ENCODE data around the gene GNL1. TPM values are rescaled to one million over a fixed set of nuclear protein-coding genes. Genes with fewer than 3 reads are reported as not detected.

The GNL1 gene
- total and polyA plus RNA-seq, 10 of the 15 experiments (the other 5 are each of a cell fraction or from before 2014, with no cell fraction given): 0.18 to 64.5 (median 45.5) TPM

DNA sequence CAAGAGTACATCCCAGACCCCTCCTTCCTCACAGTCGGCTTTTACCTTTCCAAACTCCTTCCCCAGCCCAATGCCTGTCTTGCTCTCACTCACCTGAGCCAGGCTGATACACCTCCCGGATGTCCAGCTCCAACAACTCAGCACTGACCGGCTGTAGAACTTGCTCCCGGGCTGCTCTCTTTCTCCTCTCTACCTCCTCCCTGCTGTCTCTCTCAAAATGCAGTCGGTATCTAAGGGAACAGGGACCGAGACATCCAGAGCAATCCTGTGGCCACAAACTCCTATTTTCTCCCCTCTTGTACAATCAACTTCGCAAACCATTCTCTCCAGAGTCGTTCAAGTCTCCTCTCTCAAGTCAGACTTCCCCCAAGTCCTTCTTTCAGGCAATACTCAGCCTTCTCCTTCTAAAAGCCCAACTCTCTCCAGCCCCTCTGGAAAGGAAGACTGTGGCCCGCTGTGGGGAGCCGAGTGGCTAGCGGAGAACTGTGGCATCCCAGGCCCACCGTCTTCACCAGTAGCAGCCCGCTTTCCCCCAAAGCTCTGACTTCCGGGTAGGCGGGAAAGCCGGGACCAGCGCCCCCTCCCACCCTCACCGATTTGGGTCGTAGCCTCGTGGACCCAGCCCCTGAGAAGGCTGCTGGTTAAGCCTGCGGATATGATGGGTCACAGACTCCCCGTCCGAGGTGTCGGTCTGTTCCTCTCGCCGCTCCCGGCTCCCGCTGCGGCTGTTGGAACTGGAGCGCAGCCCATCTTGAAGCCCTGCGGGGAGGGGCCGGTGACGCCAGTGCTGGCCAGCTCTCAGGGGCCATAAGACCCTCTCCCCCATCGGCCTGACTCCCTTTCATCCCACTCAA, 1.1 kb downstream of the GNL1 start:
- Histone ChIP-seq H2AFZ (ENCODE audit: control insufficient read depth, low read depth, low read length) (peak overlapping the region; percentile 95), H3K4me3 (peak overlapping the region; percentile 86), H3K4me2 (ENCODE audit: control insufficient read depth, insufficient read depth) (peak overlapping the region; percentile 82), H3K9ac (ENCODE audit: control insufficient read depth, insufficient read depth, low read length) (peak overlapping the region; percentile 95), H3K27ac (ENCODE audit: control insufficient read depth, insufficient read depth) (peak overlapping the region; percentile 93), H4K20me1 (ENCODE audit: control insufficient read depth, insufficient read depth) (no peaks in the 10 kb centered on the region), H3K79me2 (ENCODE audit: control insufficient read depth, insufficient read depth, low read length) (peaks cover 27% of the 10 kb centered on the region), H3K27me3 (replicated peaks in 1 of 2; ENCODE audit: control insufficient read depth in 2 of 2, insufficient read depth in 2 of 2, low read length in 1 of 2) (no peaks in the 10 kb centered on the region), H3K4me1 (ENCODE audit: control insufficient read depth, insufficient read depth, low read length) (peaks cover 8% of the 10 kb centered on the region; the same call in 1 of the 2 replicates), H3K36me3 (ENCODE audit: control insufficient read depth in 2 of 2, insufficient read depth in 2 of 2, low read length in 1 of 2) (peaks cover 7 to 15% of the 10 kb centered on the region in 2 experiments; a peak in 3 of 4 replicates), H3K9me3 (replicated peaks; ENCODE audit: control insufficient read depth, insufficient read depth, low read length) (no peaks in the 10 kb centered on the region)
- FAIRE-seq (no peak), DNase-seq (ENCODE audit: low read depth, low spot score) (no peak), ATAC-seq (peak; percentile 5)
- in situ Hi-C loops (cut with MboI): no loop called here
- TF ChIP-seq BACH1 (IDR thresholded peaks at IDR 0.05; ENCODE audit: borderline replicate concordance): no peak
- 0 out of 4 replicates have a peak, but pooled peaks of 1 of the 2 experiments have one; percentile 5 for TF ChIP-seq EP300 (IDR thresholded peaks at IDR 0.05; ENCODE audit: borderline replicate concordance in 1 of 2, control insufficient read depth in 1 of 2, low read depth in 2 of 2, low read length in 2 of 2)
- ChIA-PET POLR2A (interaction anchor here (0.5 to 3.3 kb wide), 9 partner anchors 11 to 137 kb away, joined by 4 to 25 read pairs (median 5); partner anchors contain the start of gene ABCF1), CTCF (interaction anchor here (0.7 to 9.7 kb wide), 12 partner anchors 12 to 359 kb away, joined by 3 to 121 read pairs (median 3); partner anchors contain the start of gene VARS2), RAD21 (ENCODE audit: unreplicated experiment) (interaction anchor here (1.0 to 2.5 kb wide), 7 partner anchors 10 to 162 kb away, joined by 3 to 8 read pairs (median 4); partner anchors contain the start of genes ABCF1 and MDC1), SMC1A (ENCODE audit: uncharacterized antibody, unreplicated experiment) (interaction anchor here (1.5 to 2.8 kb wide), 4 partner anchors 10 to 43 kb away, joined by 3 to 16 read pairs (median 4); no protein-coding TSS in a partner anchor)
- intact Hi-C loops (cut with micrococcal nuclease; ENCODE audit: unreplicated experiment): loop anchor here (5.0 to 10.0 kb wide), 2 partner anchors 208 to 230 kb away; partner anchors contain the start of genes RPP21 and TRIM39
- BruUV-seq (replicated peaks): no TSS peak
- WGBS (ENCODE audit: insufficient coverage, insufficient replicate concordance, low lambda C conversion rate, missing lambda C conversion rate): 18% methylated on average over 34 of the region's 34 CpGs

DNA sequence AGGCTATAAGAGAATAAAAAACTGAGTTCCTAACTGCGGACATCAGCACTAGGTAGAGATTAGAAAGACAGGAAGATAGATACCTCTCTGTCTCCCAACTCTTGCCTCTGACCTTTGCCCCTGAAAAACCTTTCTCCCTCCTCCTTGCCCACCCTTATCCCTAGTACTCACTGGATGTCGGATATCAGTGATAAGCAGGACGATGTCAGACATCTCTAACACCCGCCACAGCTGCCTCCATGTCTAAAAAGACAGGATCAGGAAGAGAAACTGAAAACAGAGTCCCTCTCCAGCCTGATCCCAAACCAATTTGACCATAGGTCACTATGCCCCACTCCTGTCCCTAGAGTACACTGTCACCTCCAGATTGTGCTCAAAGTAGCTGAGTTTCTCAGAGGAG, 1.9 kb downstream of the GNL1 start:
- H3K27ac ChIP-seq (ENCODE audit: control insufficient read depth, insufficient read depth): no peak overlapping the region
- no peak overlapping the region for H3K4me3 ChIP-seq
- H4K20me1 ChIP-seq (ENCODE audit: control insufficient read depth, insufficient read depth): no peaks in the 10 kb centered on the region
- intact Hi-C loops (cut with micrococcal nuclease; ENCODE audit: unreplicated experiment) (loop anchor here (10.0 kb wide), 1 partner anchor 230 kb away; the partner anchor contains the start of gene TRIM39), in situ Hi-C loops (cut with MboI) (no loop called here)
- BruUV-seq (replicated peaks): no TSS peak
- H3K36me3 ChIP-seq (ENCODE audit: control insufficient read depth in 2 of 2, insufficient read depth in 2 of 2, low read length in 1 of 2): peaks cover 7 to 15% of the 10 kb centered on the region in 2 experiments; a peak in 3 of 4 replicates
- 81% methylated on average over 4 of the region's 4 CpGs for WGBS (ENCODE audit: insufficient coverage, insufficient replicate concordance, low lambda C conversion rate, missing lambda C conversion rate)
- CTCF ChIA-PET: interaction anchor here (0.7 to 9.7 kb wide), 8 partner anchors 11 to 360 kb away, joined by 3 to 121 read pairs (median 4); partner anchors contain the start of gene VARS2
- SMC1A ChIA-PET (ENCODE audit: uncharacterized antibody, unreplicated experiment): interaction anchor here (1.3 to 2.8 kb wide), 6 partner anchors 10 to 145 kb away, joined by 3 to 16 read pairs (median 4); no protein-coding TSS in a partner anchor
- FAIRE-seq: no peak
- peak overlapping the region; percentile 95; the same call in 1 of the 2 replicates for H3K9ac ChIP-seq (ENCODE audit: control insufficient read depth, insufficient read depth, low read length)
- peak overlapping the region; percentile 82 for H3K4me2 ChIP-seq (ENCODE audit: control insufficient read depth, insufficient read depth)
- H3K4me1 ChIP-seq (ENCODE audit: control insufficient read depth, insufficient read depth, low read length): peaks cover 8% of the 10 kb centered on the region; the same call in 1 of the 2 replicates
- H3K79me2 ChIP-seq (ENCODE audit: control insufficient read depth, insufficient read depth, low read length): peaks cover 25% of the 10 kb centered on the region
- POLR2A ChIA-PET: interaction anchor here (0.5 to 1.5 kb wide), 3 partner anchors 27 to 60 kb away, joined by 5 read pairs; no protein-coding TSS in a partner anchor
- RAD21 ChIA-PET (ENCODE audit: unreplicated experiment): interaction anchor here (0.7 to 2.5 kb wide), 4 partner anchors 9 to 71 kb away, joined by 3 to 8 read pairs (median 5); no protein-coding TSS in a partner anchor
- no peaks in the 10 kb centered on the region for H3K27me3 ChIP-seq (replicated peaks in 1 of 2; ENCODE audit: control insufficient read depth in 2 of 2, insufficient read depth in 2 of 2, low read length in 1 of 2)
- no peak for ATAC-seq
- no peaks in the 10 kb centered on the region for H3K9me3 ChIP-seq (replicated peaks; ENCODE audit: control insufficient read depth, insufficient read depth, low read length)
- H2AFZ ChIP-seq (ENCODE audit: control insufficient read depth, low read depth, low read length): no peak overlapping the region
- DNase-seq (ENCODE audit: low read depth, low spot score): no peak
- TF ChIP-seq FOXM1 (IDR thresholded peaks at IDR 0.05; ENCODE audit: low read depth, low read length) (no peak), DPF2 (IDR thresholded peaks at IDR 0.05) (no peak), SP1 (IDR thresholded peaks at IDR 0.05; ENCODE audit: low read depth, low read length) (no peak), PML (IDR thresholded peaks at IDR 0.05; ENCODE audit: low read length) (no peak), NFIC (IDR thresholded peaks at IDR 0.05; ENCODE audit: low read depth, low read length) (no peak), CBX3 (IDR thresholded peaks at IDR 0.05; ENCODE audit: borderline replicate concordance, low read depth) (no peak), SRF (IDR thresholded peaks at IDR 0.05; ENCODE audit: low read depth in 2 of 2, low read length in 2 of 2) (no peak)
- TF ChIP-seq, protein P1, sequence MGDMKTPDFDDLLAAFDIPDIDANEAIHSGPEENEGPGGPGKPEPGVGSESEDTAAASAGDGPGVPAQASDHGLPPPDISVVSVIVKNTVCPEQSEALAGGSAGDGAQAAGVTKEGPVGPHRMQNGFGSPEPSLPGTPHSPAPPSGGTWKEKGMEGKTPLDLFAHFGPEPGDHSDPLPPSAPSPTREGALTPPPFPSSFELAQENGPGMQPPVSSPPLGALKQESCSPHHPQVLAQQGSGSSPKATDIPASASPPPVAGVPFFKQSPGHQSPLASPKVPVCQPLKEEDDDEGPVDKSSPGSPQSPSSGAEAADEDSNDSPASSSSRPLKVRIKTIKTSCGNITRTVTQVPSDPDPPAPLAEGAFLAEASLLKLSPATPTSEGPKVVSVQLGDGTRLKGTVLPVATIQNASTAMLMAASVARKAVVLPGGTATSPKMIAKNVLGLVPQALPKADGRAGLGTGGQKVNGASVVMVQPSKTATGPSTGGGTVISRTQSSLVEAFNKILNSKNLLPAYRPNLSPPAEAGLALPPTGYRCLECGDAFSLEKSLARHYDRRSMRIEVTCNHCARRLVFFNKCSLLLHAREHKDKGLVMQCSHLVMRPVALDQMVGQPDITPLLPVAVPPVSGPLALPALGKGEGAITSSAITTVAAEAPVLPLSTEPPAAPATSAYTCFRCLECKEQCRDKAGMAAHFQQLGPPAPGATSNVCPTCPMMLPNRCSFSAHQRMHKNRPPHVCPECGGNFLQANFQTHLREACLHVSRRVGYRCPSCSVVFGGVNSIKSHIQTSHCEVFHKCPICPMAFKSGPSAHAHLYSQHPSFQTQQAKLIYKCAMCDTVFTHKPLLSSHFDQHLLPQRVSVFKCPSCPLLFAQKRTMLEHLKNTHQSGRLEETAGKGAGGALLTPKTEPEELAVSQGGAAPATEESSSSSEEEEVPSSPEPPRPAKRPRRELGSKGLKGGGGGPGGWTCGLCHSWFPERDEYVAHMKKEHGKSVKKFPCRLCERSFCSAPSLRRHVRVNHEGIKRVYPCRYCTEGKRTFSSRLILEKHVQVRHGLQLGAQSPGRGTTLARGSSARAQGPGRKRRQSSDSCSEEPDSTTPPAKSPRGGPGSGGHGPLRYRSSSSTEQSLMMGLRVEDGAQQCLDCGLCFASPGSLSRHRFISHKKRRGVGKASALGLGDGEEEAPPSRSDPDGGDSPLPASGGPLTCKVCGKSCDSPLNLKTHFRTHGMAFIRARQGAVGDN (IDR thresholded peaks at IDR 0.05): no peak

Measured in GM12878 (cell line).